OCI-LY1 (cell line): ENCODE results near the gene MADD.

Experiments used
- CTCF ChIP-seq: fragments of 200-600 bp; sonication (generic), shearing (Covaris generic); IDR thresholded peaks from 2 replicates; pipeline ENCODE4 v1.5.1; 2017; ENCODE audit warnings: mild to moderate bottlenecking, antibody characterized with exemption, low read length, moderate library complexity, mixed read lengths
- EZH2 ChIP-seq: fragments of 200-600 bp; sonication (generic), shearing (Covaris generic); IDR thresholded peaks from 2 replicates; pipeline ENCODE4 v1.8.0; 2017; ENCODE audit warnings: borderline replicate concordance, mixed run types, mild to moderate bottlenecking, antibody characterized with exemption, low read length, moderate library complexity, mixed read lengths

GRCh38 chr11:47338396-47339241 is 68.7 kb downstream of the MADD start:
- TF ChIP-seq CTCF (no peak), EZH2 (no peak)
